HG03565 (cell line): ENCODE results near the gene ARL8B.
"Not testable (repeated sequence)": the region's sequence is repeated elsewhere in the genome, so short reads cannot be mapped to it uniquely, and the experiment has no call there.

Experiments used
- ATAC-seq: cut with Tn5 transposase; IDR thresholded peaks from one replicate; pipeline ENCODE4 v1.9.1; 2021; ENCODE audit warnings: mild to moderate bottlenecking, moderate library complexity; ENCODE audit not compliant: unreplicated experiment

ARL8B gene

DNA sequence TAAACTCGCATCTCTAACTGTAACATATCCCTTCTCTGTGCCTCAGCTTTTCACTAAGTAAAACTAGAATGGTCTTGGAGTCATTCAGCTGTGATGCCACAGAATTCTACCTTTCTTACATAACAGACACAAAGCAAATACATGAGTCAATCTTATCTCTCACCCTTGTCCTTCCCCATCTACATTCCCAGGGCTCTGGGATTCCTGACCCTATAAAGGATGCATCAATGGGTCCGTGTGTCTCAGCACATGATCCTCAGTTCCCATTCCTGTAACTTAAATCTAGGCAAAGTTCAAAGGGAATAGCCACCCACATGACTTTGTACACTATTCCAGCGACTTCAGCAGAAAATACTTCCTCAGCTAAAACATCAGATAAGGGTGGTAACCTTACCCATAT lies 11.8 kb upstream of the ARL8B start:
- no peak for ATAC-seq

DNA sequence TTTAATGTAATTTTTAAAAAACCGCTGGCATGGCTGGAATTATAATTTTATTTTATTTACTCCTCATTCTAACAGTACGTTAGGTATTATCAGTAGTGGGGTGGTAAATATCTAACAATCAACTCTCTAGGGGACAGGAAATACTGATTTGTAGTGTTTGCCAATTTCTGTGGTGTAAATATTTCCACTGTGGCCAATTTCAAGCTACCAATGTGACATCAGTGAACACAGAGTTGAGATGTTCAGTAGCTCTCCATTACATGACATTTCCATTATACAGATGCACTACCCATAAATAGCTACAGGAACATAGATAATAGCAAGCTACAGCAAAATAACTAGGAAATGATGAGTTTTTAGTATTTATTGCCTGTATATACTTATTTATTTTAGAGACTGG lies 10.0 kb upstream of the ARL8B start:
- ATAC-seq, result no peak

- not testable (repeated sequence) for ATAC-seq
Observed at GRCh38 chr3:5113726-5114125, 8.4 kb upstream of the ARL8B start.

DNA sequence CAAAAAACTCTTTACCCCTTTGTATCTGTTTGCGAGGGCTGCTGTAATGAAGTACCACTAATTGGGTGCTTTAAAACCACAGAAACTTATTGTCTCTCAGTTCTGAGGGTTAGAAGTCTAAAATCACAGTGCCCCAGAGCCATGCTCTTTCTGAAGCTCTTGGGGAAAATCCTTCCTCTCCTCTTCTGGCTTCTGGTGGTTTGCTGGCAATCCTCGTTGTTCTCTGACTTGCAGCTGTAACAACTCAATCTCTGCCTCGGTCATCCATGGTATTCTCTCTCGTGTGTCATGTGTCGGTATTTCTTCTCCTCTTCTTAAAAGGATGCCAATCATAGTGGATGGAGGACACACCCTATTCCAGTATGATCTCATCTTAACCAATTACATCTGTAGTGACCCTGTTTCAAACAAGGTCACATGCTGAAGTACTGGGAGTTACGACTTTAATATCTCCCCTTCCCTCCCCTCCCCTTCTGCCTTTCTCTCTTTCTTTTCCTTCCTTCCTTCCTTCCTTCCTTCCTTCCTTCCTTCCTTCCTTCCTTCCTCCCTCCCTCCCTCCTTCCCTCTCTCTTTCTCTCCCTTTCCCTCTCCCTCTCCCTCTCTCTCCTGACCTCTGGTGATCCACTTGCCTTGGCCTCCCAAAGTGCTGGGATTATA lies 6.5 kb upstream of the ARL8B start:
- no peak for ATAC-seq

GRCh38 chr3:5116538-5116937 lies 5.6 kb upstream of the ARL8B start:
- ATAC-seq, result no peak

DNA sequence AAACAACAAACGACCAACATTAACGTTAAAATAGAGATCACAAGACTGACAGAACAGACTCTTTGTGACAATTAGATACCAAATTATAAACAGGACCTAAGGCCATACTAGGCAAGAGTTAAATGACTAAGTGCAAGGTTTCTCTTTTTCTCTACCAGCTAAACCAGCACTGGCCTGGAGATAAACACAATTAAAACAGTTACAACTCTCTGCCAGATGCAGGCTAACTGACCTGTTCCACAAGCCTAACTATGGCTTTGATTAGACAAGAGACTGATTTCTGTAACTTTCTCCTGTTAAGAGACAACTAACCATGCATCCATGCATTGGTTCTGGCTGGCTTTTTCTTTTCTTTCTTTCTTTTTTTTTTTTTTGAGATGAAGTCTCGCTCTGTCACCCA lies 1.6 kb upstream of the ARL8B start:
- no peak for ATAC-seq

DNA sequence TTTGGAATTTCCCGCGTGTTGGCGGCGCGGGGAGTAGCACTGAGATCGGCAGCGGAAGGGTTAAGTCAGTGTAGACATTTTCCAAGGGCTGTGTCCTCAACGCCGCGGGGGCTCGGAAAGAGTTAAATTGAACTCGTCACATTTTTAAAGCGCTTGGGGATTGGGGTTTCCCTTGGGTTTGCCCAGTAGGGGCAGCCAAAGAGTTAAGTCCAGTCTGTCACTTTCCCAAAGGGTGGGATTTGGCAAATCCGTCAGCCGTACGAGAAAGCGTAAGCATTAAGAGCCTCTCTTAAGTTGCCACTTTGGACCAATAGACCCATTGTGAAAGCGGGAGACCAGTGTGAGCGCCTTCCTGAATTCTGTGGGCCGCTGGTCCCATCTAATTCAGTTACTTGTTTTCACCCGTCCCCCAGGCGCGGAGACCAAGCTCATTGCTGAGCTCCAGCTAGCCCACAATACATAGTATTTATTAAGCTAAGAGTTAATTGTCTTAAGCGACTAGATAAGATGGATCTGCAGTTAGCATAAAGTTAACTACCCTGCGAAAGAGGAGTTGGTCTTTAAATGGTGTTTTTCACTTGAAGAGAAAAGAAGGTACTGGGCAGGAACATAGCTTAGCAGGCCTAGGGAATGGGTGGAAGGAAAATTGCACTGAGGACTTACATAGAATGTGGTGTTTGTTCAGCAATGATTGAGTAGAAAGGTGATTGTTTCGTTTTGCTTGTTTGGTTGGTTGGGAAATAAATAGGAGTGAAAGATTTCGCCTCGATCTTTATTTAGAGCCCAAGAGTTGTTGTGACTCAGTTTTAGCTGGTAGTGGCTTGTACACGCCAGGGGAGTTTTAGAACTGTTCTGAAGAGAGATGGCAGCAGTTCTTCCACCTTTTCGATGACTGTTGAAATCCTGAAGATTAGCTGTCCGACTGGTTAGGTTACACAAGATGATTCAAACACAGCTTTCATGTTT lies 932 bp downstream of the ARL8B start:
- ATAC-seq, result no peak

DNA sequence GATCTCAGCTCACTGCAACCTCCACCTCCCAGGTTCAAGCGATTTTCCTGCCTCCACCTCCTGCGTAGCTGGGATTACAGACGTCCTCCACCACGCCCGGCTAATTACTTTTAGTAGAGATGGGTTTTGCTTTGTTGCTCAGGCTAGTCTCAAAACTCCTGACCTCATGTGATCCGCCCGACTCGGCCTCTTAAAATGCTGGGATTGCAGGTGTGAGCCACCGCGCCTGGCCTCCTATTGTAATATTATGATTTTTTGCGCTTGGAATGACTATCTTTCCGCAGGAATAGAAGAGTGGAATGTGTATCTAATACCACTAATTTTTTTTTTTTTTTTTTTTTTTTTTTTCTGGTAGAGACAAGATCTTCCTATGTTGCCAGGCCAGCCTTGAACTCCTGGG lies 1.8 kb downstream of the ARL8B start:
- ATAC-seq, result no peak

- no peak for ATAC-seq
Observed at GRCh38 chr3:5126586-5126985, 4.5 kb downstream of the ARL8B start.

DNA sequence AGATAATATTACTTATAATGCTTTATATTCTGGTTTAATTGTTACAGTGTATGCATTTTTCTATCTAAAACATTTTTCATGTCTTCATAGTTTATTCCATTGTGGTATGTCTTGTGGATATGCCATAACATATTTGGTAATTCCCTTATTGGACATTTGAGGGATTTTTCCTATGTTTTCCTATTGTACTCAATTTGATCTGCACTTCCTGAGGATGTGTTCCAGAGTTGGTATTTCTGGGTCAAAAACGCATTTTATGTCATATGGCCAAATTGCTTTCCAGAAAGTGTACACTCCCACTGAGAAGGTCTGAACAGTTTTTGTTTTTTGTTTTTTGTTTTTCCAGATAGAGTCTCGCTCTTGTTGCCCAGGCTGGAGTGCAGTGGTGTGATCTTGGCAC lies 6.8 kb downstream of the ARL8B start:
- ATAC-seq, result no peak

DNA sequence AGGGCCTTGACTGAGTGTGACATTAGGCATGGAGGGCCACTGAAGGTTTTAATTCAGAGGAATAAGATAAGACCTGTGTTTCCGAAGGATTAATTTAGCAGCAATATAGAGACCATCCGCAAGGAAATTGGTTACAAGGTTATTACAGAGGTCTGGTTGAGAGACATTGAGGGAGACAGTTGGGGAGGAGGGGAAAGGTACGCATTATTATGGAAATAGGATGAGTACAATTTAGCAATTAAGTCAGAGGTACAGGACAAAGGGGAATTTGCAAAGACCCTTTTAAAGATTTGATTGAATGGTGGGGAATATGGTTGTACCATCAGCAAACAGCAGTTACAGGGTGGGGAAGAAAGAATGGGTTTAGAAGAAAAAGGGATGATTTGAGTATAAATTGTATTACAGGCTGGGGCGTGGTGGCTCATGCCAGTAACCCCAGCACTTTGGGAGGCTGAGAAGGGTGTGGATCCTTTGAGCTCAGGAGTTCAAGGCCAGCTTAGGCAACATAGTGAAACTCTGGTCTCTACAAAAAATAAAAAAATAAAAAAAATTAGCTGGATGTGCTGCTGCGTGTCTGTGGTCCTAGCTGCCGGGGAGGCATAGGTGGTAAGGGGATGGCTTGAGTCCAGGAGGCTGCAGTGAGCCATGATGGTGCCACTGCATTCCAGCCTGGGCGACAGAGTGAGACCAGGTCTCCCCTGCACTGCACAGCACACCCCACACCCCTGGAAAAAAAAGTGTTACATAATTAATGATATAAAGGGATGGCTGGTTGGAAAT lies 11.3 kb downstream of the ARL8B start:
- ATAC-seq, result no peak

- no peak for ATAC-seq
Observed at GRCh38 chr3:5134019-5134391, 11.9 kb downstream of the ARL8B start.

- no peak for ATAC-seq
Observed at GRCh38 chr3:5134499-5134898, 12.4 kb downstream of the ARL8B start.

GRCh38 chr3:5136211-5136918 lies 14.3 kb downstream of the ARL8B start:
- peak; percentile 61 for ATAC-seq

- ATAC-seq, result no peak
Observed at GRCh38 chr3:5136919-5137429, 14.9 kb downstream of the ARL8B start.

GRCh38 chr3:5138214-5138981 lies 16.3 kb downstream of the ARL8B start:
- no peak for ATAC-seq

GRCh38 chr3:5140230-5140621 lies 18.1 kb downstream of the ARL8B start:
- peak; percentile 36 for ATAC-seq

DNA sequence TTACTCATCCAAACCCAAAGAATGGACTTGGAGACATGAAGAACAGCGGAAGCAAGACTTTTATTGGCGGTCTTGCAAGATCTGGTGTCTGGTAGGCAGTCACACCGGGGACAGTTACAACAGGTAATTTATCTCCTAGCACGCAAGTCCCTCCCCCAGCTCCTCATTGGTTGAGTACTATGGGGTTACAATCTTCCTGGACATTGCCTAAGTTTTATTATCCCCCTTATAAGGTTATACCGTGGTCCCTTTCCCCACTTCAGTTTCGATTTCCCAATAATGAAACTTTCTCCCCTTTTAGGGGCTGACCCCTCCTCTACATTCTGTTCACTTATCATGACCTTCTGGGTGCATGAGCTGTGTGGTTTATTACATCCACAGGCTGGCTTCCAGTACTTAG lies 18.7 kb downstream of the ARL8B start:
- ATAC-seq, result no peak

- no peak for ATAC-seq
Observed at GRCh38 chr3:5141760-5142159, 19.7 kb downstream of the ARL8B start.

DNA sequence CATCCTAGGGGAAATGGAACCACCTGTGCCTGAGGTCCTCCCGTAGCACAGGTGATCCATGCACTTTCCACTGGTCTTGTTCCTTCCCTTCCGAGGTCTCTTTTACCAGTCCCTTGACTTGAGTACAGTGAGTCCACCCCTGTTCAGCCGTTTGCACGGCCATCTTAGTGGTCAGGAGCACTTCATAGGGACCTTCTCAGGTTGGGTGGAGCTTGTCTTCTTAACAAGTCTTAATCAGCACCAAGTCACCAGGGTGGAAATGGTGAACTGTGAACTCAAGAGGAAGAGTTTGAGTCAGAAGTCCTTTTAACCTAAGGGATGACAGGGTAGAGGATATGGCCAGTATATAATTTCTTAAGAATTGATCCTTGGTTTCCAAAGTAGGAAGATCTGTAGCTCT lies 21.4 kb downstream of the ARL8B start:
- no peak for ATAC-seq
